Muscle of leg (tissue), 11 donors: ENCODE data around the gene ZFAND3. TPM values are rescaled to one million over a fixed set of nuclear protein-coding genes. Genes with fewer than 3 reads are reported as not detected.

Experiments used
- DNase-seq: peaks from one replicate; pipeline ENCODE4 v3.0.0; 2013
- H3K27ac ChIP-seq: one replicate; pipeline ENCODE4 v1.5.1; 2013; ENCODE audit warnings: mild to moderate bottlenecking, low read length, control low read depth
- H3K27me3 ChIP-seq: one replicate; pipeline ENCODE4 v1.6.1; 2013; ENCODE audit warnings: low read length; ENCODE audit not compliant: control insufficient read depth, insufficient read depth
- H3K36me3 ChIP-seq: one replicate; pipeline ENCODE4 v1.6.1; 2013; ENCODE audit warnings: low read length; ENCODE audit not compliant: control insufficient read depth, insufficient read depth
- H3K4me1 ChIP-seq: one replicate; pipeline ENCODE4 v1.6.1; 2013; ENCODE audit warnings: low read length; ENCODE audit not compliant: control insufficient read depth, insufficient read depth
- H3K4me3 ChIP-seq: one replicate; pipeline ENCODE4 v1.5.1; 2013; ENCODE audit warnings: low read length, control low read depth
- H3K9me3 ChIP-seq: replicated peaks from 2 replicates; pipeline ENCODE4 v1.6.1; 2013; ENCODE audit warnings: low read depth, low read length; ENCODE audit not compliant: control insufficient read depth
- WGBS: methylation state at CpG from one replicate; pipeline ENCODE4 v1.1.5; 2013; ENCODE audit warnings: missing lambda C conversion rate; ENCODE audit not compliant: insufficient coverage; 5-methylcytosine and 5-hydroxymethylcytosine counted together
- polyA plus RNA-seq, 8 donors: library from polyadenylated mRNA; unstranded; fragments of 120-200 nt; gene quantifications; one replicate each; pipeline versions ENCODE4 v1.2.1 to v1.2.3, GENCODE V29; 2013; ENCODE audit warnings: inconsistent platforms in 1 of 8, low replicate concordance in 1 of 8; ENCODE audit not compliant: insufficient read length in 8 of 8, insufficient read depth in 1 of 8
- total RNA-seq: library from RNA; stranded (reverse); fragments of 120-200 nt; gene quantifications from one replicate; pipeline ENCODE4 v1.2.4, GENCODE V29; 2013

Gene ZFAND3
- total and polyA plus RNA-seq, 9 donors = 13.8 to 92.1 (median 83.8) TPM

- Histone ChIP-seq H3K4me3 (no peak overlapping the region), H3K9me3 (no peaks in the 10 kb centered on the region), H3K4me1 (peaks cover 19% of the 10 kb centered on the region), H3K27me3 (no peaks in the 10 kb centered on the region), H3K36me3 (peaks cover 3% of the 10 kb centered on the region), H3K27ac (no peak overlapping the region)
- no peak for DNase-seq
- WGBS = no CpG with 5 or more reads among the region's 3 CpGs
These were observed 4.6 kb downstream of the ZFAND3 start for GRCh38 chr6:37824170-37824569.

DNA sequence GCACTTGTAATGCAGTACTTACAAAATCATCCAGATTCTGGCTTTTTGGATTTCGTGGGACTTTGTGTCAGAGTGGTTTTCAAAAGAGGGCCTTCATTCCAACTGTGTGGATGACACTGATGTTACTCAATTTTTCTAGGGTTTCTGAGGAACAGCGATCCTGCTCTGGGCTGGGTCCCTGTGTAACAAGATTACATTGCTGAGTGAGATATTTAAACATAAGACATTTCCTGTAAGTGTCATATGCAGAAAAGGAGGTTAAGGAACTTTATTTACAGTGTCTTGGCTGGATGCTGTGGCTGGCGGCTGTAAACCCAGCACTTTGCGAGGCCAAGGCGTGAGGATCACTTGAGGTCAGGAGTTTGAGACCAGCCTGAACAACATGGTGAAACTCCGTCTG is 6.7 kb downstream of the ZFAND3 start:
- 96% methylated on average over 5 of the region's 6 CpGs for WGBS
- H3K9me3 ChIP-seq = no peaks in the 10 kb centered on the region
- no peak overlapping the region for H3K4me3 ChIP-seq
- DNase-seq = no peak
- no peaks in the 10 kb centered on the region for H3K27me3 ChIP-seq
- peaks cover 19% of the 10 kb centered on the region for H3K4me1 ChIP-seq
- no peak overlapping the region for H3K27ac ChIP-seq
- peaks cover 3% of the 10 kb centered on the region for H3K36me3 ChIP-seq

DNA sequence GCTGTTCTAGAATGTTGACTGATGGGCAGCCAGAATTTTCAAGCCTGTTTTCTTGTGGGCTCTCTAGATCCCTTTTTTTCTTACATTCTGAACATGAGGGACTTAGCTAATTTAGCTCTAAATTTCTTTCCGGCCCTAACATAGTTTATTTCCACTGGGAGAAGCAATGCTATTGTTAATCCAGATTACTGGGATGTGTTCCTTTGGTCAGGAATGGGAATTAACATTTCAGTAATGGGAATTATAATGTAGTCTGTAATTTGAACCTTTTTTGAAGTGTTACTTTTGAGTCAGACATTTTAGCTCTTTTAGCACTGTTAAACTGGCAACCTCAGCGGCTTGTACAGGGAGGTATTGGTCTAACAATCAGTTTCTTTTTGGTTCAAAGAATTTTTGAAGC is 7.5 kb downstream of the ZFAND3 start:
- H3K4me1 ChIP-seq = peaks cover 12% of the 10 kb centered on the region
- DNase-seq = no peak
- no peak overlapping the region for H3K27ac ChIP-seq
- 71% methylated on average over 1 of the region's 2 CpGs for WGBS
- peaks cover 3% of the 10 kb centered on the region for H3K36me3 ChIP-seq
- H3K27me3 ChIP-seq = no peaks in the 10 kb centered on the region
- no peaks in the 10 kb centered on the region for H3K9me3 ChIP-seq
- H3K4me3 ChIP-seq = no peak overlapping the region

DNA sequence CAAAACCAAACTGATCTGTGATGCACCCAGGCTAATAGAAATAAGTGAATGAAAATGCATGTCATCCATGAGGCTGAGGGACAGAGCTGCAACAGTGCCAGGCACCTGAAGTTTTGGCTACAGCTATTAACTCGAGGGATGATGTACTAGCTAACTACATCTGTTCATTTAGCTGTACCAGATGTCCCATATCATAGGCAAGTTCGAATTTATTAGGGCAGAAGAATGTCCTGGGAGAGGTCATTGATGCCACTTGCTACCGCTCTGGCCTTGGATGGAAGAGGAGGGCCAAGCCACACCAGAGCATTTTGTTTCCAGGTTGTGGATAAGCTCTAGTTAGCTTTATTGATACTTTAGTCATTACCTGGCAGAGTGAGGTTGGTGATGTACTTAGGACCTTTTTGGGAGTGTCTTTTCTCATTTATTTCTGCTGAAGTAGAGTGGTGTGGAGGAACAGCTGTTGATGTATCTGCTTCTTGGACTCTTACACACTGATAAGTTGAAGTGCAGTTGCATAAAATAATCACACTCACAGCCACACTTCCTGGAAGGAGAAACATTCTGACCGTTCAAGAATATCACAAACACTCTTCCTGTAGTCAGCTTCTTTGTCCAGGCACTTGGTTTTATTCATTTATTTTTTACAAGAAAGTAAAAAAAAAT is 8.2 kb downstream of the ZFAND3 start:
- Histone ChIP-seq H3K4me1 (peaks cover 8% of the 10 kb centered on the region), H3K27me3 (no peaks in the 10 kb centered on the region), H3K36me3 (peaks cover 6% of the 10 kb centered on the region), H3K9me3 (no peaks in the 10 kb centered on the region), H3K4me3 (no peak overlapping the region), H3K27ac (no peak overlapping the region)
- WGBS = 60% methylated on average over 1 of the region's 4 CpGs
- DNase-seq = no peak

DNA sequence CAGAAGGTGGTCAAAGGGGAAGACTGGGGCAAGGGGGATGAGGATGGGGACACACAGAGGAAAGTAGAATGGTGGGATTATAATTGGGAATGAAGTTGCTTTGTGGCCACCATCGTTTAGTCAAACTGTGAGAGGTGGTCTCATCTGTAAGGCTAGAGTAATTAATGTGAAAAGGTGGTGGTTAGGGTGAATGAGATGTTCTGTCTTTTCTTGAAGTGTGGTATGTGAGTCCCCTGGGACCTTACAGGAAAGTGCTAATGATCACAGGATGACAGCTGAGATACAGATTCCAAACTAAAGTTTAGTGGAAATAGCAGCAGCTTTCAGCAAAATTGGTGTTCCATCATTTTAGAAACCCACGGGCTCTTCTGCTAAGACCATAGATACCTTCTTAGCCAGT is 10.7 kb downstream of the ZFAND3 start:
- H3K27me3 ChIP-seq = no peaks in the 10 kb centered on the region
- no peak overlapping the region for H3K27ac ChIP-seq
- H3K4me3 ChIP-seq = no peak overlapping the region
- peaks cover 4% of the 10 kb centered on the region for H3K4me1 ChIP-seq
- 33% methylated on average over 2 of the region's 2 CpGs for WGBS
- peaks cover 3% of the 10 kb centered on the region for H3K9me3 ChIP-seq
- DNase-seq = no peak
- H3K36me3 ChIP-seq = peaks cover 9% of the 10 kb centered on the region

DNA sequence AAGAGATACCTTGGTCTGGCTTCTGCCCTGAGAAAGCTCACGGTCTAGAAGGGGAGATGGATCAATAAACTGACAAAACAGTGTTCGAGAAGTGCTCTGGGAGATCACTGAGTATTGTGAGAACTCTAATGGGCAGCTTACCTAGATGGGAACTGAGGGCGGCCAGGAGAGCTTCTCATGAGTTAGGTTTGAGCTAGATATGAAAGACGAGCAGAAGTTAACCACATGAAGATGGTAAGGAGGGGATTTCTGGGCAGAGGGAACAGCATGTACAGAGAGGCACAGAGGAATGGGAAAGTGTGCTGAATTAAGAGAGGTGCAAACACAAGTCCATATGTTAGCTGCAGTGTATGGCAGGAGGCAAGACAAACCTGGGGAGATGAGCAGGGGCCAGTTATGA is 11.9 kb downstream of the ZFAND3 start:
- no peak overlapping the region for H3K27ac ChIP-seq
- peaks cover 4% of the 10 kb centered on the region for H3K4me1 ChIP-seq
- no peaks in the 10 kb centered on the region for H3K27me3 ChIP-seq
- peaks cover 6% of the 10 kb centered on the region for H3K36me3 ChIP-seq
- WGBS = 91% methylated on average over 4 of the region's 4 CpGs
- H3K9me3 ChIP-seq = peaks cover 3% of the 10 kb centered on the region
- DNase-seq = no peak
- H3K4me3 ChIP-seq = no peak overlapping the region

- Histone ChIP-seq H3K27ac (no peak overlapping the region), H3K9me3 (peaks cover 3% of the 10 kb centered on the region), H3K4me1 (no peaks in the 10 kb centered on the region), H3K4me3 (no peak overlapping the region), H3K27me3 (no peaks in the 10 kb centered on the region), H3K36me3 (peaks cover 6% of the 10 kb centered on the region)
- DNase-seq = no peak
- no CpG with 5 or more reads among the region's 2 CpGs for WGBS
These were observed 16.4 kb downstream of the ZFAND3 start for GRCh38 chr6:37835923-37836322.

DNA sequence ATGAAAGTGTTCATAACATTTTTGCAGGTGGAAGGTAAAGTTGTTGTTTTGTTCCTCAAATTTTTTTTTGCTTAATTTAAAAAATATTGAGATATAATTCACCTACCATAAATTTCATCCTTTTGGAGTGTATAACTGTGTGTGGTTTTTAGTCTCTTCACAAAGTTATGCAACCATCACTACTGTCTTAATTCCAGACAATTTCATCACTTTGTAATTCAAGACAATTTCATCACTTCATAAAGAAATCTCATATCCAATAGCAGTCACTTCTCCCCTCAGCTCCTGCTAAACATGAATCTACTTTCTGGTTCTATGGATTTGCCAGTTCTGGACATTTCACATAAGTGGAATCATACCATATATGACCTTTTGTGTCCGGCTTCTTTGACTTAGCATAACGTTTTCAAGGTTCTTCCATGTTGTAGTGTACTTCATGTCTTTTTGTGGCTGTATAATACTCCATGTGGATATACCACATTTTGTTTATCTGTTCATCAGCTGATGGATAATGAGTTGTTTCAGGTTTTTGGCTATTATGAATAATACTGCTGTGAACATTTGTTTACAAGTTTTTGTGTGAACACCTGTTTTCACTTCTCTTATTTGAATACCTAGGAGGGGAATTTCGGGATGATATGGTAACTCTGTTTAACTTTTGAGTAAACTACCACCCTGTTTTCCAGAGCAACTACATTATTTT is 18.8 kb downstream of the ZFAND3 start:
- peaks cover 3% of the 10 kb centered on the region for H3K9me3 ChIP-seq
- no peaks in the 10 kb centered on the region for H3K27me3 ChIP-seq
- H3K4me3 ChIP-seq = no peak overlapping the region
- no peak overlapping the region for H3K27ac ChIP-seq
- no CpG with 5 or more reads among the region's 3 CpGs for WGBS
- no peaks in the 10 kb centered on the region for H3K36me3 ChIP-seq
- DNase-seq = no peak
- no peaks in the 10 kb centered on the region for H3K4me1 ChIP-seq

DNA sequence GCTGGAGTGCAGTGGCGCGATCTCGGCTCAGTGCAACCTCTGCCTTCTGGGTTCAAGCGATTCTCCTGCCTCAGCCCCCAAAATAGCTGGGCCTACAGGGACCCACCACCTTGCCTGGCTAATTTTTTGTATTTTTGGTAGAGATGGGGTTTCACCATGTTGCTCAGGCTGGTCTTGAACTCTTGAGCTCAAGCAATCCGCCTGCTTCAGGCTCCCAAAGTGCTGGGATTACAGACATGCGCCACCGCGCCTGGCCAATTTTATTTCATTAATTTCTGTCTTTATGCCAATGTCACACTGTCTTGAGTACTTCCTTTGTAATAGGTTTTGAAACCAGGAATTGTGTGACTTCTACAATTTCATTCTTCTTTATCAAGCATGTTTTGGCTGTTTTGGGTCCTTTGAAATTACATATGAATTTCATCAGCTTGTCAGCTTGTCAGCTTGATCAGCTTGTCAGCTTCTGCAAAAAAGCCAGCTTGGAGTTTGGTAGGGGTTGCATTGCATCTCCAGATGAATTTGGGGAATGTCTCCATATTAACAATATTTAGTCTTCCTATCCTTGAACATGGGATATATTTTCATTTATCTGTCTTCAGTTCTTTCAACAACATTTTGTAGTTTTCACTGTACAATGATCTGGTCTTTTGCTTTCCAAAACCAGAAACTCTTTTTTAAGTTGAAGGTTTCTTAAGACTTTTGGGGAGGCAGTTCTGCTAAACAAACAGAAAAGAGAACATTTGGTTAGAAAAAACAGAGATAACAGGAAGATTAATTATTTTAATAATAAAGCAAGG is 20.8 kb downstream of the ZFAND3 start:
- H3K4me1 ChIP-seq = no peaks in the 10 kb centered on the region
- no peaks in the 10 kb centered on the region for H3K27me3 ChIP-seq
- no peak overlapping the region for H3K4me3 ChIP-seq
- no peak overlapping the region for H3K27ac ChIP-seq
- DNase-seq = no peak
- H3K36me3 ChIP-seq = no peaks in the 10 kb centered on the region
- H3K9me3 ChIP-seq = no peaks in the 10 kb centered on the region
- 95% methylated on average over 4 of the region's 8 CpGs for WGBS

GRCh38 chr6:37840940-37841300 is 21.4 kb downstream of the ZFAND3 start:
- Histone ChIP-seq H3K9me3 (no peaks in the 10 kb centered on the region), H3K4me1 (no peaks in the 10 kb centered on the region), H3K36me3 (no peaks in the 10 kb centered on the region), H3K4me3 (no peak overlapping the region), H3K27me3 (no peaks in the 10 kb centered on the region), H3K27ac (no peak overlapping the region)
- no peak for DNase-seq
- no CpG with 5 or more reads among the region's 1 CpG for WGBS
